CD14-positive monocyte (primary cell): ENCODE data around the gene EVA1B. TPM values are rescaled to one million over a fixed set of nuclear protein-coding genes. Genes with fewer than 3 reads are reported as not detected.

Source experiments
- DNase-seq, 3 donors: peaks; one replicate each; pipeline ENCODE4 v3.0.0-alpha.2; 2011 to 2022
- H2AFZ ChIP-seq: 2 replicates; pipeline ENCODE4 v1.6.0; 2012; ENCODE audit warnings: mild to moderate bottlenecking, low read depth, low read length, inconsistent platforms; ENCODE audit not compliant: insufficient read depth, poor library complexity, severe bottlenecking
- H3K27ac ChIP-seq, 2 donors: 1 replicate in 1 of 2; 2 replicates in 1 of 2; pipeline ENCODE4 v1.5.1; 2012 to 2013; ENCODE audit warnings: low read length in 2 of 2, control low read depth in 1 of 2, inconsistent platforms in 1 of 2, low read depth in 1 of 2, mild to moderate bottlenecking in 1 of 2
- H3K27me3 ChIP-seq, 2 donors: one replicate each; pipeline versions ENCODE4 v1.6.0 to v1.6.1; 2011 to 2013; ENCODE audit warnings: low read length in 2 of 2; ENCODE audit not compliant: control insufficient read depth in 2 of 2, insufficient read depth in 2 of 2
- H3K36me3 ChIP-seq, 2 donors: replicated peaks in 1 of 2; 1 replicate in 1 of 2; 2 replicates in 1 of 2; pipeline versions ENCODE4 v1.5.1 to v1.6.1; 2012 to 2013; ENCODE audit warnings: low read length in 2 of 2, control low read depth in 1 of 2, inconsistent platforms in 1 of 2, mild to moderate bottlenecking in 1 of 2; ENCODE audit not compliant: insufficient read depth in 2 of 2, control insufficient read depth in 1 of 2
- H3K4me1 ChIP-seq, 2 donors: 1 replicate in 1 of 2; 2 replicates in 1 of 2; pipeline versions ENCODE4 v1.5.1 to v1.6.1; 2012 to 2013; ENCODE audit warnings: low read length in 2 of 2, control low read depth in 1 of 2, inconsistent platforms in 1 of 2, mild to moderate bottlenecking in 1 of 2, moderate library complexity in 1 of 2; ENCODE audit not compliant: insufficient read depth in 2 of 2, control insufficient read depth in 1 of 2
- H3K4me2 ChIP-seq: replicated peaks from 2 replicates; pipeline ENCODE3; 2012; ENCODE audit warnings: low read length, moderate library complexity, mild to moderate bottlenecking; ENCODE audit not compliant: poor library complexity, severe bottlenecking; ENCODE audit errors: extremely low read depth
- H3K4me3 ChIP-seq, 3 experiments: fragments of 200-600 bp in 1 of 3; sonication (generic) in 1 of 3; replicated peaks in 1 of 3; 1 replicate in 2 of 3; 2 replicates in 1 of 3; pipeline ENCODE4 v1.5.1; 2011 to 2013; ENCODE audit warnings: low read length in 3 of 3, mild to moderate bottlenecking in 3 of 3, control low read depth in 2 of 3, low read depth in 2 of 3, inconsistent platforms in 1 of 3, moderate library complexity in 1 of 3
- H3K79me2 ChIP-seq: 2 replicates; pipeline ENCODE4 v1.6.0; 2012; ENCODE audit warnings: mild to moderate bottlenecking, control low read depth, inconsistent platforms, low read length, moderate library complexity; ENCODE audit not compliant: insufficient read depth
- H3K9ac ChIP-seq: 2 replicates; pipeline ENCODE4 v1.6.0; 2017; ENCODE audit warnings: low read length, mild to moderate bottlenecking; ENCODE audit not compliant: insufficient read depth, poor library complexity, severe bottlenecking
- H3K9me3 ChIP-seq, 2 donors: replicated peaks in 1 of 2; 1 replicate in 1 of 2; 2 replicates in 1 of 2; pipeline versions ENCODE4 v1.5.1 to v1.6.1; 2012 to 2013; ENCODE audit warnings: low read length in 2 of 2, control low read depth in 1 of 2; ENCODE audit not compliant: control insufficient read depth in 1 of 2, insufficient read depth in 1 of 2
- H4K20me1 ChIP-seq: 2 replicates; pipeline ENCODE4 v1.6.0; 2012; ENCODE audit warnings: mild to moderate bottlenecking, low read length, control low read depth, moderate library complexity; ENCODE audit not compliant: insufficient read depth
- H3K27ac Mint-ChIP-seq, 7 donors: one replicate each; pipeline ENCODE4 v1.8.0; 2020; ENCODE audit warnings: mild to moderate bottlenecking in 7 of 7, mixed read lengths in 7 of 7, moderate library complexity in 6 of 7, inconsistent platforms in 2 of 7
- H3K27me3 Mint-ChIP-seq, 3 donors: one replicate each; pipeline ENCODE4 v1.8.0; 2021 to 2022; ENCODE audit warnings: low read depth in 3 of 3, mild to moderate bottlenecking in 3 of 3, mixed read lengths in 3 of 3, moderate library complexity in 3 of 3, inconsistent platforms in 1 of 3
- H3K36me3 Mint-ChIP-seq, 2 donors: one replicate each; pipeline ENCODE4 v1.8.0; 2020; ENCODE audit warnings: mixed read lengths in 2 of 2, inconsistent platforms in 1 of 2, mild to moderate bottlenecking in 1 of 2
- H3K4me1 Mint-ChIP-seq: one replicate; pipeline ENCODE4 v1.8.0; 2020; ENCODE audit warnings: mild to moderate bottlenecking, mixed read lengths
- H3K4me3 Mint-ChIP-seq, 2 donors: one replicate each; pipeline ENCODE4 v1.8.0; 2020; ENCODE audit warnings: mild to moderate bottlenecking in 2 of 2, mixed read lengths in 2 of 2, moderate library complexity in 1 of 2
- H3K9me3 Mint-ChIP-seq, 7 donors: one replicate each; pipeline ENCODE4 v1.8.0; 2020 to 2022; ENCODE audit warnings: mixed read lengths in 7 of 7, mild to moderate bottlenecking in 6 of 7, moderate library complexity in 6 of 7, inconsistent platforms in 2 of 7
- CTCF ChIP-seq: fragments of 200-600 bp; IDR thresholded peaks from one replicate; pipeline ENCODE4 v1.8.0; 2022; ENCODE audit warnings: antibody characterized with exemption, mild to moderate bottlenecking
- WGBS: methylation state at CpG from one replicate; pipeline ENCODE4 v1.1.5; 2013; ENCODE audit warnings: missing lambda C conversion rate; ENCODE audit not compliant: insufficient coverage; 5-methylcytosine and 5-hydroxymethylcytosine counted together
- intact Hi-C, 2 donors: fragments of 100-400 bp; cut with micrococcal nuclease; formaldehyde crosslinking; loops; one replicate each; pipeline versions ENCODE4 v1.15.0 to v1.15.1; 2023
- polyA plus RNA-seq, 3 donors: library from polyadenylated mRNA; depleted of rRNA in 1 of 3; unstranded in 2 of 3; stranded (reverse) in 1 of 3; fragments of 300-500 nt in 2 of 3; fragments of >200 nt in 1 of 3; fragmentation: Illumina TruSeq in 2 of 3; gene quantifications; 1 replicate in 2 of 3; 2 replicates in 1 of 3; pipeline ENCODE4 v1.2.3, GENCODE V29; 2012 to 2021

Gene EVA1B
- polyA plus RNA-seq, 3 donors, result 13.7 to 19.1 (median 16.6) TPM

- H4K20me1 ChIP-seq, result peaks cover 30% of the 10 kb centered on the region
- peak overlapping the region in 5 of 7 donors; percentile 23 to 91 (median 88) for H3K27ac Mint-ChIP-seq
- 85% methylated on average over 2 of the region's 10 CpGs for WGBS
- peak overlapping the region; percentile 92 to 93 for H3K4me3 Mint-ChIP-seq
- DNase-seq, result peak in 1 of 3 donors; percentile 65
- H3K4me1 ChIP-seq, result peaks cover 26 to 35% of the 10 kb centered on the region in 2 donors
- H3K4me1 Mint-ChIP-seq, result peaks cover 34% of the 10 kb centered on the region
- H3K36me3 Mint-ChIP-seq, result peaks cover 19 to 22% of the 10 kb centered on the region in 2 donors
- peaks cover 0 to 4% of the 10 kb centered on the region in 2 donors for H3K27me3 ChIP-seq
- intact Hi-C loops, result loop anchor here in 1 of 2 donors (10.0 kb wide), 1 partner anchor 1167 kb away; the partner anchor contains the start of gene ZC3H12A
- peak overlapping the region; percentile 87 for H3K4me2 ChIP-seq
- H3K36me3 ChIP-seq, result peaks cover 13 to 14% of the 10 kb centered on the region in 2 donors
- H2AFZ ChIP-seq, result no peak overlapping the region
- no peaks in the 10 kb centered on the region for H3K9me3 ChIP-seq
- H3K79me2 ChIP-seq, result no peaks in the 10 kb centered on the region
- H3K27me3 Mint-ChIP-seq, result peaks cover 4 to 7% (median 5%) of the 10 kb centered on the region in 3 donors
- no peak for TF ChIP-seq CTCF
- H3K27ac ChIP-seq, result no peak overlapping the region
- peaks cover 0 to 2% (median 0%) of the 10 kb centered on the region in 7 donors for H3K9me3 Mint-ChIP-seq
- no peak overlapping the region for H3K9ac ChIP-seq
- peak overlapping the region in 1 of 3 experiments; percentile 84 for H3K4me3 ChIP-seq
These were observed 15.7 kb downstream of the EVA1B start for GRCh38 chr1:36307601-36308330.

- peaks cover 27 to 30% of the 10 kb centered on the region in 2 donors for H3K36me3 Mint-ChIP-seq
- peaks cover 0 to 2% (median 0%) of the 10 kb centered on the region in 7 donors for H3K9me3 Mint-ChIP-seq
- intact Hi-C loops, result loop anchor here in 1 of 2 donors (10.0 kb wide), 1 partner anchor 1168 kb away; the partner anchor contains the start of gene ZC3H12A
- Histone ChIP-seq H3K36me3 (peaks cover 21% of the 10 kb centered on the region in 2 donors), H3K4me2 (peak overlapping the region; percentile 87), H3K27me3 (peaks cover 0 to 4% of the 10 kb centered on the region in 2 donors), H4K20me1 (peaks cover 38% of the 10 kb centered on the region), H3K27ac (peak overlapping the region in 1 of 2 donors; percentile 46), H3K9me3 (no peaks in the 10 kb centered on the region), H3K4me1 (peaks cover 26 to 35% of the 10 kb centered on the region in 2 donors), H2AFZ (peak overlapping the region; percentile 97), H3K4me3 (peak overlapping the region; percentile 37 to 84 (median 64)), H3K9ac (peak overlapping the region; percentile 76), H3K79me2 (no peaks in the 10 kb centered on the region)
- TF ChIP-seq CTCF, result no peak
- H3K4me3 Mint-ChIP-seq, result peak overlapping the region; percentile 92 to 93
- DNase-seq, result peak; percentile 86 to 91 (median 87)
- peaks cover 34% of the 10 kb centered on the region for H3K4me1 Mint-ChIP-seq
- H3K27ac Mint-ChIP-seq, result peak overlapping the region in 6 of 7 donors; percentile 26 to 91 (median 86)
- WGBS, result 0% methylated on average over 40 of the region's 46 CpGs
- H3K27me3 Mint-ChIP-seq, result peaks cover 4 to 7% (median 5%) of the 10 kb centered on the region in 3 donors
These were observed 16.5 kb downstream of the EVA1B start for GRCh38 chr1:36306902-36307456.
